ENCODE data around the gene EEF1AKMT1. TPM values are rescaled to one million over a fixed set of nuclear protein-coding genes. Genes with fewer than 3 reads are reported as not detected.

The EEF1AKMT1 gene
- total RNA-seq, 1 donor from 2014 or later: 11.9 TPM

- Histone ChIP-seq H3K27me3 (ENCODE audit: control insufficient read depth, insufficient read depth, low read length) (peaks cover 2% of the 10 kb centered on the region), H3K4me3 (ENCODE audit: low read depth, low read length) (no peak overlapping the region), H3K36me3 (ENCODE audit: control insufficient read depth, insufficient read depth, low read length) (no peaks in the 10 kb centered on the region)
- no peak for TF ChIP-seq CTCF (IDR thresholded peaks at IDR 0.05; ENCODE audit: insufficient read depth, low read length, poor library complexity, severe bottlenecking)
- DNase-seq (ENCODE audit: low read depth): no peak
Observed at GRCh38 chr13:20700288-20700687, 73.5 kb downstream of the EEF1AKMT1 start.

GRCh38 chr13:20699715-20700114, 74.0 kb downstream of the EEF1AKMT1 start:
- Histone ChIP-seq H3K27me3 (ENCODE audit: control insufficient read depth, insufficient read depth, low read length) (no peaks in the 10 kb centered on the region), H3K36me3 (ENCODE audit: control insufficient read depth, insufficient read depth, low read length) (no peaks in the 10 kb centered on the region), H3K4me3 (ENCODE audit: low read depth, low read length) (no peak overlapping the region)
- DNase-seq (ENCODE audit: low read depth): no peak
- TF ChIP-seq CTCF (IDR thresholded peaks at IDR 0.05; ENCODE audit: insufficient read depth, low read length, poor library complexity, severe bottlenecking): no peak

- DNase-seq (ENCODE audit: low read depth): no peak
- no peaks in the 10 kb centered on the region for H3K27me3 ChIP-seq (ENCODE audit: control insufficient read depth, insufficient read depth, low read length)
- H3K36me3 ChIP-seq (ENCODE audit: control insufficient read depth, insufficient read depth, low read length): no peaks in the 10 kb centered on the region
- no peak overlapping the region for H3K4me3 ChIP-seq (ENCODE audit: low read depth, low read length)
- no peak for TF ChIP-seq CTCF (IDR thresholded peaks at IDR 0.05; ENCODE audit: insufficient read depth, low read length, poor library complexity, severe bottlenecking)
Observed at GRCh38 chr13:20696073-20696472, 77.7 kb downstream of the EEF1AKMT1 start.

GRCh38 chr13:20691616-20692015, 82.1 kb downstream of the EEF1AKMT1 start:
- TF ChIP-seq CTCF (IDR thresholded peaks at IDR 0.05; ENCODE audit: insufficient read depth, low read length, poor library complexity, severe bottlenecking): no peak
- Histone ChIP-seq H3K36me3 (ENCODE audit: control insufficient read depth, insufficient read depth, low read length) (no peaks in the 10 kb centered on the region), H3K4me3 (ENCODE audit: low read depth, low read length) (no peak overlapping the region), H3K27me3 (ENCODE audit: control insufficient read depth, insufficient read depth, low read length) (no peaks in the 10 kb centered on the region)
- DNase-seq (ENCODE audit: low read depth): no peak

- TF ChIP-seq CTCF (IDR thresholded peaks at IDR 0.05; ENCODE audit: insufficient read depth, low read length, poor library complexity, severe bottlenecking): no peak
- no peaks in the 10 kb centered on the region for H3K27me3 ChIP-seq (ENCODE audit: control insufficient read depth, insufficient read depth, low read length)
- H3K4me3 ChIP-seq (ENCODE audit: low read depth, low read length): no peak overlapping the region
- no peaks in the 10 kb centered on the region for H3K36me3 ChIP-seq (ENCODE audit: control insufficient read depth, insufficient read depth, low read length)
- no peak for DNase-seq (ENCODE audit: low read depth)
Observed at GRCh38 chr13:20689291-20689690, 84.5 kb downstream of the EEF1AKMT1 start.

GRCh38 chr13:20686863-20687579, 86.7 kb downstream of the EEF1AKMT1 start:
- H3K27me3 ChIP-seq (ENCODE audit: control insufficient read depth, insufficient read depth, low read length): no peaks in the 10 kb centered on the region
- no peak for DNase-seq (ENCODE audit: low read depth)
- H3K4me3 ChIP-seq (ENCODE audit: low read depth, low read length): no peak overlapping the region
- TF ChIP-seq CTCF (IDR thresholded peaks at IDR 0.05; ENCODE audit: insufficient read depth, low read length, poor library complexity, severe bottlenecking): no peak
- H3K36me3 ChIP-seq (ENCODE audit: control insufficient read depth, insufficient read depth, low read length): no peaks in the 10 kb centered on the region

All from kidney epithelial cell (primary cell).